Measurements from ENCODE around the gene FPGS.

The FPGS gene

DNA sequence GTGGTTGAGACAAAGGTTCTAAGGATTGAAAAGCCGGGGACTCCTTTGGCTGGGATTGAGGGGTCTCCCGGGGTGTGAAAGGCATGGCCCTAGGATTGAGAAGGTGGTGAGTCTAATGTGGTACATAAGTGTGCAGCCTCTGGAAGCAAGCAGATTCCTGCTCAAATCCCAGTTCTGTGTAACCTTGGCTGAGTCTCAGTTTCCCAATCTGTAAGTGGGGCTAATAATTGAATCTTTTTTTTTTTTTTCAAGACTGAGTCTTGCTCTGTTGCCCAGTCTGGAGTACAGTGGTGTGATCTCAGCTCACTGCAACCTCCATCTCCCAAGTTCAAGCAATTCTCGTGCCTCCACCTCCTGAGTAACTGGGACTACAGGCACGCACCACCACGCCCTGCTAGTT is 30.1 kb upstream of the FPGS start:
- FAIRE-seq (no peak), DNase-seq (ENCODE audit: insufficient read length, low spot score) (no peak)
- no peak for TF ChIP-seq CTCF (IDR thresholded peaks at IDR 0.05; ENCODE audit: insufficient read depth, missing control alignments)

- FAIRE-seq = no peak
- DNase-seq (ENCODE audit: insufficient read length, low spot score) = no peak
Measured at GRCh38 chr9:127773272-127773671, 29.4 kb upstream of the FPGS start.

GRCh38 chr9:127773981-127774380 is 28.7 kb upstream of the FPGS start:
- DNase-seq (ENCODE audit: insufficient read length, low spot score) (no peak), FAIRE-seq (no peak)
- TF ChIP-seq CTCF (IDR thresholded peaks at IDR 0.05; ENCODE audit: insufficient read depth, missing control alignments) = no peak

More at GRCh38 chr9:127773272-127773671, 29.4 kb upstream of the FPGS start:
- no peak for TF ChIP-seq CTCF (IDR thresholded peaks at IDR 0.05; ENCODE audit: insufficient read depth, missing control alignments)

- DNase-seq (ENCODE audit: insufficient read length, low spot score) (no peak), FAIRE-seq (no peak)
- TF ChIP-seq CTCF (IDR thresholded peaks at IDR 0.05; ENCODE audit: insufficient read depth, missing control alignments) = no peak
Measured at GRCh38 chr9:127776195-127776923, 26.3 kb upstream of the FPGS start.

DNA sequence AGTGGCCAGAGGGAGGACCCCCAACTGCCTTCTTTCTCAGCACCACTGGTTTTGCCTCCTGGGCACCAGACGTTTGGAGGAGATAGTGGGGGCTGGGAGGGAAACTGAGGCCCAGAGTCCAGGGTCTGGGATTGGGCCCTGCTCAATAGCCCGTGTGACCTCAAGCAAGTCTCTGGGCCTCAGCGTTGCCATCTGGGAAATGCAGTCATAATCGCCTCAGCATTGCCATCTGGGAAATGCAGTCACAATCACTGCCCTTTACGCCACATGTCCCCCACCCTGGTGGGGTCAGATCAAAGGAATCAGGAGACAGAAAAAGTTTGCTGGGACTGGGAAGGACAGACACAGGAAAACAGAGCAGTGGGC is 25.8 kb upstream of the FPGS start:
- no peak for TF ChIP-seq CTCF (IDR thresholded peaks at IDR 0.05; ENCODE audit: insufficient read depth, missing control alignments)

GRCh38 chr9:127777368-127777980 is 25.2 kb upstream of the FPGS start:
- no peak for TF ChIP-seq CTCF (IDR thresholded peaks at IDR 0.05; ENCODE audit: insufficient read depth, missing control alignments)
- no peak for FAIRE-seq
- DNase-seq (ENCODE audit: insufficient read length, low spot score) = no peak

More for the DNA sequence above, 25.8 kb upstream of the FPGS start:
- DNase-seq (ENCODE audit: insufficient read length, low spot score) (no peak), FAIRE-seq (no peak)

All from D721Med (cell line).